ENCODE results near the gene HDAC5.

DNA sequence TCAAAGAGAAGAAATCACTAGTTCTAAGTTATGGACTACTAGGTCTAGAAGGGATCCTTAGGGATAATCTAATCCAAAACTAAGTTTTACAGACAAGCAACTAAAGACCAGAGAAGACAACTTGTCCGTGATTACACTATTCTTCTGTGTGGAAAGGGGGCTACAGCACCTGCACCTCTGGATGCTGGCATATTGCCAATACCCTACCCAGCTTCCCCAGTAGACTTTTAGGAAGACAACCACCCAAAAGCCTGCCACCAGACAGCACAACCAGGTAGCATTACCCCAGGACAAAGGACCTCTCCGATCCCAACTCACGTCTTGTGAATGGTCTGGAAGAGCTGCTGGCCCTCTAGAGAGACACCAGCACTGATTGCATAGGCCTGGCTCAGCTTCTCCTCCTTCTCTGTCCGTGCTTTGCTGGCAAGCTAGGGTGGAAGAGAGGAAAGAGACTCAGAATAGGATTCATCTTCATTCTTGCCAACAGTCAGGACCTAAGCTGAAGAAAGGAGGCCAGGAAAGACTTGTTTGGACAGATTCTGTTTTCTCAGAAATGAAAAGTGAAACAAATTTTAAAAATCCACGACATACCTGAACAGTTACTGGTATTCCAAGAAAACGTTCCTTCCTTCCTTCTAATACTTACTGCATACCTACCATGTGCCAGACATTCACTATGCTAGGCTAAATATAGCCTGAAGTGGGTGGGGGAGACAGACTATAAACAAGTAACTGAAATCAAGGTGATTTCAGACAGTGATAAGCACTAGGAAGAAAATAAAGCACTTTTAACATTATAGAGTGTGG is 83.4 kb downstream of the HDAC5 start:
- TF ChIP-seq CTCF (IDR thresholded peaks at IDR 0.05), result no peak
- no peak for TF ChIP-seq POLR2A (IDR thresholded peaks at IDR 0.05)
